Lung (tissue), 12 donors: ENCODE measurements around the gene PIAS2. TPM values are rescaled to one million over a fixed set of nuclear protein-coding genes. Genes with fewer than 3 reads are reported as not detected.
"Not testable (repeated sequence)": the region's sequence is repeated elsewhere in the genome, so short reads cannot be mapped to it uniquely, and the experiment has no call there.

ENCODE experiments used
- ATAC-seq: fragments of 200-7000 bp; cut with Tn5 transposase; one replicate; pipeline ENCODE4 v1.9.1; 2020; ENCODE audit warnings: moderate number of reproducible peaks; ENCODE audit not compliant: insufficient read depth, low FRiP score
- DNase-seq, 3 donors: peaks; one replicate each; pipeline ENCODE4 v3.0.0-alpha.2; 2013 to 2017
- H3K27ac ChIP-seq, 2 donors: one replicate each; pipeline ENCODE4 v1.5.1; 2013; ENCODE audit warnings: mild to moderate bottlenecking in 2 of 2, moderate library complexity in 2 of 2, control low read depth in 1 of 2, inconsistent platforms in 1 of 2, low read depth in 1 of 2, low read length in 1 of 2
- H3K27me3 ChIP-seq, 3 donors: one replicate each; pipeline ENCODE4 v1.5.1; 2013; ENCODE audit warnings: low read length in 2 of 3; ENCODE audit not compliant: control insufficient read depth in 3 of 3, insufficient read depth in 3 of 3
- H3K36me3 ChIP-seq, 4 donors: one replicate each; pipeline ENCODE4 v1.5.1; 2013; ENCODE audit warnings: low read length in 4 of 4, mild to moderate bottlenecking in 1 of 4, moderate library complexity in 1 of 4; ENCODE audit not compliant: control insufficient read depth in 4 of 4, insufficient read depth in 4 of 4
- H3K4me1 ChIP-seq, 5 donors: one replicate each; pipeline ENCODE4 v1.5.1; 2013; ENCODE audit warnings: low read length in 5 of 5, mild to moderate bottlenecking in 2 of 5, moderate library complexity in 1 of 5; ENCODE audit not compliant: control insufficient read depth in 5 of 5, insufficient read depth in 5 of 5
- H3K4me3 ChIP-seq: one replicate; pipeline ENCODE4 v1.5.1; 2013; ENCODE audit warnings: mild to moderate bottlenecking, control low read depth, moderate library complexity
- H3K9ac ChIP-seq, 2 donors: one replicate each; pipeline ENCODE4 v1.5.1; 2013; ENCODE audit warnings: low read length in 2 of 2, control low read depth in 1 of 2; ENCODE audit not compliant: insufficient read depth in 1 of 2
- H3K9me3 ChIP-seq, 4 donors: one replicate each; pipeline ENCODE4 v1.5.1; 2013; ENCODE audit warnings: low read length in 3 of 4, mild to moderate bottlenecking in 1 of 4, moderate library complexity in 1 of 4; ENCODE audit not compliant: control insufficient read depth in 4 of 4, insufficient read depth in 3 of 4
- WGBS, 2 donors: extraction: QIAGEN DNeasy Blood & Tissue Kit; methylation state at CpG; one replicate each; pipeline ENCODE4 v1.1.7; 2013; 5-methylcytosine and 5-hydroxymethylcytosine counted together
- polyA plus RNA-seq, 2 donors: library from polyadenylated mRNA; stranded (reverse); fragments of 200-250 nt; gene quantifications; one replicate each; pipeline ENCODE4 v1.2.1, GENCODE V29; 2013
- total RNA-seq, 2 donors: library from RNA; depleted of rRNA in 1 of 2; stranded (reverse); fragments of >200 nt in 1 of 2; gene quantifications; one replicate each; pipeline ENCODE4 v1.2.1, GENCODE V29; 2014 to 2021
- TF ChIP-seq, protein P1 (sequence below): IDR thresholded peaks from 2 replicates; pipeline ENCODE4 v1.5.1; 2012; ENCODE audit warnings: mild to moderate bottlenecking; ENCODE audit errors: control extremely low read depth, extremely low read depth
- donor health status: control.
- donor health status: control.
- donor health status: Bipolar disorder and iron deficiency.
- donor health status: healthy.
- donor health status: DM: yes; HTN: yes; CAD: no.

PIAS2 gene
- total and polyA plus RNA-seq, 4 donors = 4.2 to 47.6 (median 18.0) TPM

DNA sequence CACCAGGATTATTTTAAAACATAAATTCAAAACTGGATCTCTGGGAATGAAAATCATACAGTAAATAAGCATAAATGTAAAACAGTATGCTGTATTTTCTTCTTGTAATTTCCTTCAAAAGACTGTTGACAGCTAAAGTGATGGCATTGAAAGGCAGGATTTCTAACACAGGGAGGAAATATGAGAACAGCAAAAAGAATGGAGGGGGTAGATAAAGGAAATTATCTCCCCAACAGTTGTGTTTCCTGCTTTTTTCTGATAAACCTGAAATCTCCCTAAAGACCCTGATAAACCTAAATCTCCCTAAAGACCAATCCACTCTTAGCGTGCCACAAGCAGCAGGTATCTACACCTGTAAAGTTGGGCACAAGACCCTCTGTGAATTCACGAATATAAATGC, 50.8 kb downstream of the PIAS2 start:
- no peak overlapping the region for H3K27ac ChIP-seq
- H3K27me3 ChIP-seq = no peaks in the 10 kb centered on the region
- H3K4me1 ChIP-seq = no peaks in the 10 kb centered on the region
- no peak overlapping the region for H3K9ac ChIP-seq
- DNase-seq (no peak), ATAC-seq (no peak)
- H3K4me3 ChIP-seq = no peak overlapping the region
- peaks cover 0 to 5% (median 2%) of the 10 kb centered on the region in 4 donors for H3K36me3 ChIP-seq
- TF ChIP-seq, protein P1, sequence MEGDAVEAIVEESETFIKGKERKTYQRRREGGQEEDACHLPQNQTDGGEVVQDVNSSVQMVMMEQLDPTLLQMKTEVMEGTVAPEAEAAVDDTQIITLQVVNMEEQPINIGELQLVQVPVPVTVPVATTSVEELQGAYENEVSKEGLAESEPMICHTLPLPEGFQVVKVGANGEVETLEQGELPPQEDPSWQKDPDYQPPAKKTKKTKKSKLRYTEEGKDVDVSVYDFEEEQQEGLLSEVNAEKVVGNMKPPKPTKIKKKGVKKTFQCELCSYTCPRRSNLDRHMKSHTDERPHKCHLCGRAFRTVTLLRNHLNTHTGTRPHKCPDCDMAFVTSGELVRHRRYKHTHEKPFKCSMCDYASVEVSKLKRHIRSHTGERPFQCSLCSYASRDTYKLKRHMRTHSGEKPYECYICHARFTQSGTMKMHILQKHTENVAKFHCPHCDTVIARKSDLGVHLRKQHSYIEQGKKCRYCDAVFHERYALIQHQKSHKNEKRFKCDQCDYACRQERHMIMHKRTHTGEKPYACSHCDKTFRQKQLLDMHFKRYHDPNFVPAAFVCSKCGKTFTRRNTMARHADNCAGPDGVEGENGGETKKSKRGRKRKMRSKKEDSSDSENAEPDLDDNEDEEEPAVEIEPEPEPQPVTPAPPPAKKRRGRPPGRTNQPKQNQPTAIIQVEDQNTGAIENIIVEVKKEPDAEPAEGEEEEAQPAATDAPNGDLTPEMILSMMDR = no peak
- peaks cover 0 to 21% (median 7%) of the 10 kb centered on the region in 4 donors for H3K9me3 ChIP-seq
- 78 to 83% methylated on average over 2 of the region's 2 CpGs for WGBS, 2 donors

DNA sequence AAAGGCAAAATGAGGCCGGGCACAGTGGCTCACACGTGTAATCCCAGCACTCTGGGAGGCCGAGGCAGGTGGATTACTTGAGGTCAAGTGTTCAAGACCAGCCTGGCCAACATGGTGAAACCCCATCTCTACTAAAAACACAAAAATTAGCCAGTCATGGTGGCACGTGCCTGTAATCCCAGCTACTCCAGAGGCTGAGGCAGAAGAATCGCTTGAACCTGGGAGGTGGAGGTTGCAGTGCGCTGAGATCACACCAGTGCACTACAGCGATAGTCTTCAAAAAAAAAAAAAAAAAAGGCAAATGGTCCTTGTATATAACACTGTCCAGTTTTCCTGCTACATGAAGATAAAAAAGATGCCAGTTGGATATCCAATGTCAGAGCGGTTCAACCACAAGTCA, 52.1 kb downstream of the PIAS2 start:
- H3K4me1 ChIP-seq, H3K27ac ChIP-seq, H3K36me3 ChIP-seq, H3K4me3 ChIP-seq, DNase-seq, H3K9ac ChIP-seq, H3K27me3 ChIP-seq, ATAC-seq: not testable (repeated sequence)
- H3K9me3 ChIP-seq = peaks cover 0 to 21% (median 6%) of the 10 kb centered on the region in 4 donors
- 97% methylated on average over 8 of the region's 8 CpGs for WGBS, 2 donors

DNA sequence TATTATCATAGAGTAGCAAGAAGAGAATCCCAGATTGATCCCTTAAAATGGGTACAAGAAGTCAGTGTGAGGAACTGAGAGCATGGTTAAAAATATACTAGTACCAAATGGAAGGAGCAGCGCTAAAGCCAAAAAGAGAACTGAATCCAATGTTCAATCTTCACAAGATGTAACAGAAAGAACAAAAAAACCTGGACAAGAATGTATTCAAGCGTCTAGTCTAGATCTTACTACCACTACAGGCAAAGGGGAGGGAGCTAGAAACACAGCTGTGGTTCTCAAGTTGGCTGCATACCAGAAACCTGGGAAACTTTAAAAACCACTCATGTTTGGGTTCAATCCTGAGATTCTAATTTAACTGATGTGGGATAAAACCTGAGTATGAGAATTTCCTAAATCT, 57.5 kb downstream of the PIAS2 start:
- 70 to 77% methylated on average over 2 of the region's 2 CpGs for WGBS, 2 donors
- ATAC-seq = no peak

GRCh38 chr18:46858290-46858689, 59.0 kb downstream of the PIAS2 start:
- TF ChIP-seq, protein P1 = no peak
- ATAC-seq = no peak

More for the DNA sequence above, 57.5 kb downstream of the PIAS2 start:
- Histone ChIP-seq H3K9ac (no peak overlapping the region), H3K9me3 (no peaks in the 10 kb centered on the region), H3K4me1 (no peaks in the 10 kb centered on the region), H3K36me3 (peaks cover 0 to 1% (median under 1%) of the 10 kb centered on the region in 4 donors), H3K4me3 (no peak overlapping the region), H3K27ac (no peak overlapping the region), H3K27me3 (no peaks in the 10 kb centered on the region)
- DNase-seq = peak in 2 of 3 donors; percentile 9 to 48
- TF ChIP-seq, protein P1 = no peak

More at GRCh38 chr18:46858290-46858689, 59.0 kb downstream of the PIAS2 start:
- H3K9ac ChIP-seq = no peak overlapping the region
- H3K36me3 ChIP-seq = peaks cover 0 to 9% (median 1%) of the 10 kb centered on the region in 4 donors
- no peak overlapping the region for H3K27ac ChIP-seq
- no peaks in the 10 kb centered on the region for H3K27me3 ChIP-seq
- no peak for DNase-seq
- H3K4me3 ChIP-seq = no peak overlapping the region
- 97 to 100% methylated on average over 4 of the region's 4 CpGs for WGBS, 2 donors
- no peaks in the 10 kb centered on the region for H3K9me3 ChIP-seq
- no peaks in the 10 kb centered on the region for H3K4me1 ChIP-seq
